Gastroesophageal sphincter (tissue), 3 donors: ENCODE results near the gene PTPN1.

ENCODE experiments used
- CTCF ChIP-seq, 4 experiments: fragments of 200-600 bp in 2 of 4; fragments of 450-650 bp in 2 of 4; sonication (generic) in 1 of 4; IDR thresholded peaks; one replicate each; pipeline ENCODE4 v1.5.1; 2017 to 2019; ENCODE audit warnings: antibody characterized with exemption in 4 of 4, mild to moderate bottlenecking in 2 of 4, moderate library complexity in 2 of 4
- POLR2A ChIP-seq, 2 donors: fragments of 450-650 bp; IDR thresholded peaks; one replicate each; pipeline ENCODE4 v1.6.1; 2017; ENCODE audit warnings: antibody characterized with exemption in 2 of 2, mild to moderate bottlenecking in 2 of 2, moderate library complexity in 1 of 2
- POLR2AphosphoS5 ChIP-seq: sonication (generic); formaldehyde crosslinking; IDR thresholded peaks from one replicate; pipeline ENCODE4 v1.6.1; 2017; ENCODE audit warnings: antibody characterized with exemption

GRCh38 chr20:50587291-50587961 is 77.2 kb downstream of the PTPN1 start:
- TF ChIP-seq CTCF (IDR thresholded peaks at IDR 0.05) (no peak), POLR2AphosphoS5 (no peak), POLR2A (IDR thresholded peaks at IDR 0.05) (no peak)
